HepG2 (cell line): ENCODE results near the gene C1QL2. TPM values are rescaled to one million over a fixed set of nuclear protein-coding genes. Genes with fewer than 3 reads are reported as not detected.

Source experiments
- ATAC-seq: fragments of 200-7000 bp; cut with Tn5 transposase; 3 replicates; pipeline ENCODE4 v1.9.1; 2020; ENCODE audit warnings: mild to moderate bottlenecking, moderate library complexity
- BruUV-seq: library from RNA; stranded (reverse); fragments of 400-500 nt; replicated peaks from 2 replicates; lab custom pipeline; 2021; lab: Mats Ljungman, UMichigan
- CTCF ChIA-PET: fragments of 300-600 bp; formaldehyde crosslinking; extraction: SDS; loops from one replicate; lab custom pipeline; 2021; ENCODE audit warnings: low total read pairs, inconsistent platforms, low intra/inter-chr PET ratio; lab: Yijun Ruan, JAX
- POLR2A ChIA-PET: fragments of 350-600 bp; sonication (Branson Sonifier 250); formaldehyde crosslinking; loops from one replicate; lab custom pipeline; 2020; ENCODE audit warnings: antibody characterized with exemption, inconsistent platforms; lab: Yijun Ruan, JAX
- DNase-seq: peaks from one replicate; pipeline ENCODE4 v3.0.0-alpha.2; 2015; ENCODE audit warnings: low spot score
- FAIRE-seq: peaks from 3 replicates; lab custom pipeline; 2011; peaks lifted over from hg19 to GRCh38; lab: Jason Lieb, UNC
- H2AFZ ChIP-seq: one replicate; pipeline ENCODE4 v1.6.1; 2011; ENCODE audit warnings: low read length, inconsistent platforms
- H3K27ac ChIP-seq: fragments of 300-600 bp; 3 replicates; pipeline ENCODE4 v1.8.0; 2011; ENCODE audit warnings: mixed run types, mild to moderate bottlenecking, mixed read lengths, low read length, inconsistent platforms; ENCODE audit not compliant: insufficient read depth; ENCODE audit errors: extremely low read length
- H3K27me3 ChIP-seq, 2 experiments: fragments of 200-600 bp in 1 of 2; 2 replicates in 1 of 2; 3 replicates in 1 of 2; pipeline versions ENCODE4 v1.6.0 to v1.8.0; 2011; ENCODE audit warnings: low read length in 2 of 2, mild to moderate bottlenecking in 2 of 2, moderate library complexity in 2 of 2, inconsistent platforms in 1 of 2; ENCODE audit not compliant: insufficient read depth in 2 of 2, control insufficient read depth in 1 of 2
- H3K36me3 ChIP-seq, 2 experiments: fragments of 200-600 bp in 1 of 2; replicated peaks in 1 of 2; 2 replicates in 1 of 2; 3 replicates in 1 of 2; pipeline versions ENCODE4 v1.5.1 to v1.8.0; 2011; ENCODE audit warnings: low read length in 2 of 2, inconsistent platforms in 1 of 2; ENCODE audit not compliant: insufficient read depth in 2 of 2, control insufficient read depth in 1 of 2
- H3K4me1 ChIP-seq: 2 replicates; pipeline ENCODE4 v1.5.1; 2012; ENCODE audit warnings: low read length, inconsistent platforms; ENCODE audit not compliant: insufficient read depth
- H3K4me2 ChIP-seq: 2 replicates; pipeline ENCODE4 v1.6.0; 2011; ENCODE audit warnings: low read depth, low read length, inconsistent platforms
- H3K4me3 ChIP-seq, 3 experiments: fragments of 200-600 bp in 1 of 3; sonication (generic), shearing (Covaris generic) in 1 of 3; replicated peaks in 1 of 3; 2 replicates each; pipeline ENCODE4 v1.5.1; 2011 to 2016; ENCODE audit warnings: low read length in 3 of 3, inconsistent platforms in 2 of 3, low read depth in 2 of 3, mild to moderate bottlenecking in 2 of 3, control low read depth in 1 of 3, mixed read lengths in 1 of 3; ENCODE audit not compliant: insufficient read depth in 1 of 3
- H3K79me2 ChIP-seq: one replicate; pipeline ENCODE4 v1.6.1; 2011; ENCODE audit warnings: low read length, inconsistent platforms; ENCODE audit not compliant: insufficient read depth
- H3K9ac ChIP-seq: 2 replicates; pipeline ENCODE4 v1.6.0; 2011; ENCODE audit warnings: mild to moderate bottlenecking, low read depth, low read length, inconsistent platforms; ENCODE audit not compliant: insufficient read depth
- H3K9me3 ChIP-seq: 2 replicates; pipeline ENCODE4 v1.5.1; 2012; ENCODE audit warnings: mild to moderate bottlenecking, low read length
- H4K20me1 ChIP-seq: 2 replicates; pipeline ENCODE4 v1.6.0; 2011; ENCODE audit warnings: inconsistent platforms, mild to moderate bottlenecking, low read length, moderate library complexity; ENCODE audit not compliant: insufficient read depth
- HOXA5 ChIP-seq: sonication (generic); formaldehyde crosslinking; IDR thresholded peaks from 2 replicates; pipeline ENCODE4 v1.4.0; 2020; ENCODE audit warnings: missing genetic modification reagents
- NAIF1 ChIP-seq: sonication (generic); formaldehyde crosslinking; IDR thresholded peaks from 2 replicates; pipeline ENCODE4 v1.5.0; 2020; ENCODE audit warnings: mild to moderate bottlenecking, missing genetic modification reagents, borderline replicate concordance
- PRDM4 ChIP-seq: sonication (generic); formaldehyde crosslinking; IDR thresholded peaks from 2 replicates; pipeline ENCODE4 v1.9.0; 2021; ENCODE audit warnings: missing genetic modification reagents, borderline replicate concordance
- RAD21 ChIP-seq: fragments of 450-650 bp; formaldehyde crosslinking; IDR thresholded peaks from 2 replicates; pipeline ENCODE4 v1.5.0; 2020; ENCODE audit warnings: mild to moderate bottlenecking
- ZBTB43 ChIP-seq: sonication (generic); formaldehyde crosslinking; conservative IDR thresholded peaks from 2 replicates; pipeline ENCODE4 v1.4.0; 2020; ENCODE audit warnings: missing genetic modification reagents
- ZGPAT ChIP-seq: IDR thresholded peaks from 2 replicates; pipeline ENCODE4 v1.6.1; 2016; ENCODE audit warnings: mild to moderate bottlenecking
- ZNF614 ChIP-seq: IDR thresholded peaks from 2 replicates; pipeline ENCODE4 v1.6.1; 2018; ENCODE audit warnings: missing biosample characterization, missing genetic modification reagents, inconsistent platforms, borderline replicate concordance
- WGBS: methylation state at CpG from one replicate; pipeline ENCODE4 v1.1.6; 2017; ENCODE audit warnings: low lambda C conversion rate; 5-methylcytosine and 5-hydroxymethylcytosine counted together
- in situ Hi-C: cut with HindIII; loops from 2 replicates; pipeline ENCODE4 v1.10.0; 2017; ENCODE audit warnings: low pct_unique_long_range_greater_than_20kb; ENCODE audit not compliant: extremely low pct_ligation_motif_present
- intact Hi-C: fragments of 100-400 bp; cut with micrococcal nuclease; formaldehyde crosslinking; loops from one replicate; pipeline ENCODE4 v1.10.0; 2022; ENCODE audit not compliant: unreplicated experiment
- polyA plus RNA-seq, 8 experiments: library from polyadenylated mRNA; depleted of rRNA in 3 of 8; stranded (reverse) in 7 of 8; unstranded in 1 of 8; fragments of >200 nt; fragmentation: Illumina TruSeq in 4 of 8; extraction: Trizol in 4 of 8; gene quantifications; 2 replicates each; pipeline versions ENCODE4 v1.2.1 to v1.2.3, GENCODE V29; 2011 to 2016; ENCODE audit warnings: low read depth in 4 of 8, missing spikeins in 1 of 8, mixed read lengths in 1 of 8; ENCODE audit not compliant: insufficient read depth in 1 of 8
- total RNA-seq, 5 experiments: library from RNA; depleted of rRNA; stranded (reverse); fragments of >200 nt; fragmentation: Illumina TruSeq; extraction: Trizol; gene quantifications; 2 replicates each; pipeline ENCODE4 v1.2.3, GENCODE V29; 2016; ENCODE audit warnings: low read depth in 1 of 5

Gene C1QL2
- total and polyA plus RNA-seq, 2 of the 13 experiments (the other 11 are each of a cell fraction or from before 2014, with no cell fraction given), result not detected

- BruUV-seq, result no TSS peak
- WGBS, result 7% methylated on average over 10 of the region's 10 CpGs
- no peaks in the 10 kb centered on the region for H3K9me3 ChIP-seq
- TF ChIP-seq NAIF1 (CRISPR knock-in tag) (no peak), PRDM4 (CRISPR knock-in tag) (no peak), RAD21 (CRISPR knock-in tag) (no peak), ZGPAT (no peak), HOXA5 (CRISPR knock-in tag) (no peak), ZNF614 (CRISPR knock-in tag) (no peak), ZBTB43 (CRISPR knock-in tag) (no peak)
- no peak overlapping the region for H3K4me3 ChIP-seq
- no peak overlapping the region for H2AFZ ChIP-seq
- intact Hi-C loops, result no loop called here
- ChIA-PET CTCF (no interaction called here), POLR2A (no interaction called here)
- no peak overlapping the region for H3K9ac ChIP-seq
- ATAC-seq (no peak), FAIRE-seq (no peak), DNase-seq (no peak)
- no peaks in the 10 kb centered on the region; the same call in 1 of the 2 replicates for H4K20me1 ChIP-seq
- no peaks in the 10 kb centered on the region for H3K36me3 ChIP-seq
- H3K4me2 ChIP-seq, result no peak overlapping the region
- no peak overlapping the region for H3K27ac ChIP-seq
- in situ Hi-C loops, result no loop called here
- H3K27me3 ChIP-seq, result peaks cover 3 to 46% of the 10 kb centered on the region in 2 experiments; a peak in 3 of 5 replicates
- H3K4me1 ChIP-seq, result no peaks in the 10 kb centered on the region
- H3K79me2 ChIP-seq, result no peaks in the 10 kb centered on the region
Observed at GRCh38 chr2:119116411-119117295, 41.9 kb downstream of the C1QL2 start.
